HFF-Myc (cell line): Measurements from ENCODE around the gene IPO8.
A peak's percentile ranks its signal among the peaks of the same experiment; 100 is the strongest.

Experiments
- DNase-seq: peaks from one replicate; pipeline ENCODE4 v3.0.0-alpha.2; 2011; ENCODE audit warnings: low read depth; ENCODE audit errors: extremely low read depth
- H3K4me3 ChIP-seq: replicated peaks from 2 replicates; pipeline ENCODE4 v1.5.1; 2011; ENCODE audit warnings: low read depth, mild to moderate bottlenecking, control low read depth, low read length
- CTCF ChIP-seq: IDR thresholded peaks from 2 replicates; pipeline ENCODE4 v1.5.1; 2012; ENCODE audit warnings: mild to moderate bottlenecking, low read depth, low read length, control low read depth; ENCODE audit errors: missing control alignments

IPO8 gene

GRCh38 chr12:30692470-30692869 lies 3.2 kb downstream of the IPO8 start:
- DNase-seq, result no peak
- no peak for TF ChIP-seq CTCF
- no peak overlapping the region for H3K4me3 ChIP-seq

- H3K4me3 ChIP-seq, result no peak overlapping the region
- DNase-seq, result peak; percentile 74
- TF ChIP-seq CTCF, result no peak
Observed at GRCh38 chr12:30691122-30691879, 4.4 kb downstream of the IPO8 start.

GRCh38 chr12:30687265-30687986 lies 8.2 kb downstream of the IPO8 start:
- no peak overlapping the region for H3K4me3 ChIP-seq
- no peak for TF ChIP-seq CTCF
- no peak for DNase-seq

- no peak overlapping the region for H3K4me3 ChIP-seq
- no peak for DNase-seq
- no peak for TF ChIP-seq CTCF
Observed at GRCh38 chr12:30679241-30679640, 16.4 kb downstream of the IPO8 start.

GRCh38 chr12:30678221-30678620 lies 17.4 kb downstream of the IPO8 start:
- no peak for TF ChIP-seq CTCF
- no peak for DNase-seq
- H3K4me3 ChIP-seq, result no peak overlapping the region

- H3K4me3 ChIP-seq, result no peak overlapping the region
- DNase-seq, result no peak
- no peak for TF ChIP-seq CTCF
Observed at GRCh38 chr12:30661210-30661609, 34.5 kb downstream of the IPO8 start.
